Body of pancreas (tissue), 4 donors: ENCODE results near the gene ATXN7L3B. TPM values are rescaled to one million over a fixed set of nuclear protein-coding genes. Genes with fewer than 3 reads are reported as not detected.

Experiments
- ATAC-seq: fragments of 150-250 bp; one replicate; pipeline ENCODE4 v1.9.1; 2016
- DNase-seq, 4 donors: peaks; one replicate each; pipeline ENCODE4 v3.0.0-alpha.2; 2019
- H3K27ac ChIP-seq, 4 donors: fragments of 200-600 bp; sonication (generic); 1 replicate in 3 of 4; 2 replicates in 1 of 4; pipeline versions ENCODE4 v1.5.1 to v1.6.1; 2016 to 2019; ENCODE audit warnings: mild to moderate bottlenecking in 1 of 4, mixed read lengths in 1 of 4, moderate library complexity in 1 of 4
- H3K27me3 ChIP-seq, 2 donors: fragments of 200-600 bp; sonication (generic); one replicate each; pipeline ENCODE4 v1.6.0; 2016; ENCODE audit warnings: mild to moderate bottlenecking in 1 of 2
- H3K36me3 ChIP-seq, 2 donors: fragments of 200-600 bp; sonication (generic); replicated peaks in 1 of 2; 2 replicates each; pipeline ENCODE4 v1.5.1; 2016; ENCODE audit warnings: low read depth in 2 of 2; ENCODE audit not compliant: insufficient read depth in 1 of 2
- H3K4me1 ChIP-seq: fragments of 200-600 bp; sonication (generic); one replicate; pipeline ENCODE4 v1.6.0; 2016
- H3K4me3 ChIP-seq, 2 donors: fragments of 200-600 bp; sonication (generic); 1 replicate in 1 of 2; 2 replicates in 1 of 2; pipeline ENCODE4 v1.5.1; 2016 to 2019
- H3K9me3 ChIP-seq, 3 donors: fragments of 200-600 bp; sonication (generic); 1 replicate in 2 of 3; 2 replicates in 1 of 3; pipeline ENCODE4 v1.5.1; 2016
- CTCF ChIP-seq, 7 experiments: fragments of 450-650 bp in 4 of 7; fragments of 200-600 bp in 3 of 7; sonication (generic) in 3 of 7; IDR thresholded peaks; one replicate each; pipeline ENCODE4 v1.5.1; 2016 to 2019; ENCODE audit warnings: antibody characterized with exemption in 7 of 7
- POLR2A ChIP-seq, 3 donors: fragments of 450-650 bp; IDR thresholded peaks; one replicate each; pipeline ENCODE4 v1.6.1; 2016; ENCODE audit warnings: antibody characterized with exemption in 3 of 3, mild to moderate bottlenecking in 2 of 3
- WGBS, 2 donors: methylation state at CpG; one replicate each; pipeline ENCODE4 v1.1.5; 2017; 5-methylcytosine and 5-hydroxymethylcytosine counted together
- intact Hi-C: fragments of 100-400 bp; cut with DNase I; formaldehyde crosslinking; loops from one replicate; pipeline ENCODE4 v1.15.1; 2023
- total RNA-seq, 2 donors: library from RNA; depleted of rRNA; stranded (reverse); fragments of >200 nt; gene quantifications; one replicate each; pipeline ENCODE4 v1.1.0, GENCODE V29; 2016

The ATXN7L3B gene
- total RNA-seq, 2 donors from 2014 or later: 16.8 to 17.4 TPM

GRCh38 chr12:74515849-74516248, 21.8 kb upstream of the ATXN7L3B start:
- no peak overlapping the region for H3K4me3 ChIP-seq
- intact Hi-C loops: no loop called here
- H3K9me3 ChIP-seq: no peaks in the 10 kb centered on the region
- TF ChIP-seq CTCF (IDR thresholded peaks at IDR 0.05) (no peak), POLR2A (IDR thresholded peaks at IDR 0.05) (no peak)
- no peaks in the 10 kb centered on the region for H3K27me3 ChIP-seq
- no peaks in the 10 kb centered on the region for H3K4me1 ChIP-seq
- no peaks in the 10 kb centered on the region for H3K36me3 ChIP-seq
- ATAC-seq (no peak), DNase-seq (no peak)
- no peak overlapping the region for H3K27ac ChIP-seq
- WGBS, 2 donors: 9 to 10% methylated on average over 2 of the region's 2 CpGs

- no peak for ATAC-seq
- intact Hi-C loops: no loop called here
- WGBS, 2 donors: 64 to 74% methylated on average over 2 of the region's 2 CpGs
Observed at GRCh38 chr12:74526535-74526934, 11.1 kb upstream of the ATXN7L3B start.

GRCh38 chr12:74527491-74527890, 10.1 kb upstream of the ATXN7L3B start:
- Histone ChIP-seq H3K4me3 (no peak overlapping the region), H3K4me1 (no peaks in the 10 kb centered on the region), H3K36me3 (no peaks in the 10 kb centered on the region), H3K27me3 (no peaks in the 10 kb centered on the region), H3K9me3 (no peaks in the 10 kb centered on the region), H3K27ac (no peak overlapping the region)
- DNase-seq: no peak
- 63 to 66% methylated on average over 2 of the region's 2 CpGs for WGBS, 2 donors
- no peak for ATAC-seq
- TF ChIP-seq CTCF (IDR thresholded peaks at IDR 0.05): no peak
- no peak for TF ChIP-seq POLR2A (IDR thresholded peaks at IDR 0.05)
- intact Hi-C loops: no loop called here

More at GRCh38 chr12:74526535-74526934, 11.1 kb upstream of the ATXN7L3B start:
- Histone ChIP-seq H3K4me3 (no peak overlapping the region), H3K9me3 (no peaks in the 10 kb centered on the region), H3K27ac (no peak overlapping the region), H3K36me3 (no peaks in the 10 kb centered on the region), H3K4me1 (no peaks in the 10 kb centered on the region), H3K27me3 (no peaks in the 10 kb centered on the region)
- DNase-seq: no peak
- no peak for TF ChIP-seq POLR2A (IDR thresholded peaks at IDR 0.05)
- TF ChIP-seq CTCF (IDR thresholded peaks at IDR 0.05): no peak

GRCh38 chr12:74530676-74531075, 7.0 kb upstream of the ATXN7L3B start:
- no peak for TF ChIP-seq CTCF (IDR thresholded peaks at IDR 0.05)
- TF ChIP-seq POLR2A (IDR thresholded peaks at IDR 0.05): no peak
- no peaks in the 10 kb centered on the region for H3K36me3 ChIP-seq
- DNase-seq (no peak), ATAC-seq (no peak)
- intact Hi-C loops: no loop called here
- no peak overlapping the region for H3K4me3 ChIP-seq
- H3K9me3 ChIP-seq: no peaks in the 10 kb centered on the region
- WGBS, 2 donors: 57 to 78% methylated on average over 2 of the region's 2 CpGs
- no peak overlapping the region for H3K27ac ChIP-seq
- H3K4me1 ChIP-seq: no peaks in the 10 kb centered on the region
- no peaks in the 10 kb centered on the region for H3K27me3 ChIP-seq

GRCh38 chr12:74535536-74535935, 2.1 kb upstream of the ATXN7L3B start:
- Histone ChIP-seq H3K27ac (no peak overlapping the region), H3K4me1 (peaks cover 22% of the 10 kb centered on the region), H3K4me3 (no peak overlapping the region), H3K9me3 (no peaks in the 10 kb centered on the region), H3K27me3 (no peaks in the 10 kb centered on the region), H3K36me3 (no peaks in the 10 kb centered on the region)
- ATAC-seq: no peak
- intact Hi-C loops: no loop called here
- TF ChIP-seq CTCF (IDR thresholded peaks at IDR 0.05) (no peak), POLR2A (IDR thresholded peaks at IDR 0.05) (no peak)
- WGBS, 2 donors: 70 to 74% methylated on average over 5 of the region's 5 CpGs
- DNase-seq: no peak
